ENCODE results near the gene NAA10. TPM values are rescaled to one million over a fixed set of nuclear protein-coding genes. Genes with fewer than 3 reads are reported as not detected.

NAA10 gene
- total RNA-seq, 4 donors from 2014 or later = 29.9 to 57.2 (median 47.4) TPM

- peaks cover 54% of the 10 kb centered on the region for H3K27me3 ChIP-seq
- in situ Hi-C loops (cut with MboI; ENCODE audit: low pct_ligation_motif_present in 1 of 4, low pct_unique_long_range_greater_than_20kb in 1 of 4, low sequenced_read_pairs in 3 of 4) = no loop called here
- 55% methylated on average over 7 of the region's 7 CpGs; no CpG with 5 or more reads in 1 of the 2 donors for WGBS, 2 donors (ENCODE audit: low coverage in 1 of 2)
- H3K4me3 ChIP-seq = no peak overlapping the region
- no peaks in the 10 kb centered on the region for H3K9me3 ChIP-seq
- H3K4me1 ChIP-seq = peaks cover 0 to 6% (median 3%) of the 10 kb centered on the region in 4 donors
- no peaks in the 10 kb centered on the region for H3K36me3 ChIP-seq
- no peak overlapping the region for H3K27ac ChIP-seq
- intact Hi-C loops (cut with DNase I; ENCODE audit: low total_unique reads) = no loop called here
- no peak for DNase-seq
- TF ChIP-seq POLR2AphosphoS5 (IDR thresholded peaks at IDR 0.05) (no peak), EP300 (IDR thresholded peaks at IDR 0.05; ENCODE audit: low read depth) (no peak)
Measured at GRCh38 chrX:153881281-153881680, 53.6 kb downstream of the NAA10 start.

- in situ Hi-C loops (cut with MboI; ENCODE audit: low pct_ligation_motif_present in 1 of 4, low pct_unique_long_range_greater_than_20kb in 1 of 4, low sequenced_read_pairs in 3 of 4) (no loop called here), intact Hi-C loops (cut with DNase I; ENCODE audit: low total_unique reads) (no loop called here)
- Histone ChIP-seq H3K4me1 (peaks cover 0 to 4% (median 2%) of the 10 kb centered on the region in 4 donors), H3K27ac (no peak overlapping the region), H3K36me3 (no peaks in the 10 kb centered on the region), H3K27me3 (peaks cover 49% of the 10 kb centered on the region), H3K9me3 (no peaks in the 10 kb centered on the region), H3K4me3 (no peak overlapping the region)
- WGBS, 2 donors (ENCODE audit: low coverage in 1 of 2) = 29% methylated on average over 6 of the region's 6 CpGs; no CpG with 5 or more reads in 1 of the 2 donors
- TF ChIP-seq CTCF (IDR thresholded peaks at IDR 0.05) = no peak
- no peak for TF ChIP-seq EP300 (IDR thresholded peaks at IDR 0.05; ENCODE audit: low read depth)
- no peak for TF ChIP-seq POLR2A (IDR thresholded peaks at IDR 0.05)
- no peak for TF ChIP-seq POLR2AphosphoS5 (IDR thresholded peaks at IDR 0.05)
- DNase-seq = no peak
Measured at GRCh38 chrX:153880440-153880815, 54.4 kb downstream of the NAA10 start.

GRCh38 chrX:153879741-153880439, 54.9 kb downstream of the NAA10 start:
- H3K27ac ChIP-seq = no peak overlapping the region
- peaks cover 44% of the 10 kb centered on the region for H3K27me3 ChIP-seq
- no peaks in the 10 kb centered on the region for H3K9me3 ChIP-seq
- 65% methylated on average over 12 of the region's 12 CpGs; no CpG with 5 or more reads in 1 of the 2 donors for WGBS, 2 donors (ENCODE audit: low coverage in 1 of 2)
- no peak for DNase-seq
- in situ Hi-C loops (cut with MboI; ENCODE audit: low pct_ligation_motif_present in 1 of 4, low pct_unique_long_range_greater_than_20kb in 1 of 4, low sequenced_read_pairs in 3 of 4) = no loop called here
- TF ChIP-seq EP300 (IDR thresholded peaks at IDR 0.05; ENCODE audit: low read depth) (no peak), CTCF (IDR thresholded peaks at IDR 0.05) (no peak), POLR2A (IDR thresholded peaks at IDR 0.05) (no peak), POLR2AphosphoS5 (IDR thresholded peaks at IDR 0.05) (no peak)
- H3K4me1 ChIP-seq = no peaks in the 10 kb centered on the region
- no peak overlapping the region for H3K4me3 ChIP-seq
- intact Hi-C loops (cut with DNase I; ENCODE audit: low total_unique reads) = no loop called here
- no peaks in the 10 kb centered on the region for H3K36me3 ChIP-seq

Small RNA genes lying within 50 kb of the gene (small RNA-seq; reads per million reads assigned to genes)
- gene MIR3202-1 = 0 to 0.24 (median 0.07) reads per million in 4 donors

Other genes starting within 250 kb of the NAA10 start
- 100 to 1,000 TPM in 3 of 4 donors, 10 to 100 TPM in 1; 61.1 to 332 (median 197) TPM for gene SLC6A8, start 247.1 kb downstream of the NAA10 start, total RNA-seq
- gene BCAP31, start 210.7 kb downstream of the NAA10 start, total RNA-seq = 100 to 1,000 TPM in 2 of 4 donors, 10 to 100 TPM in 2; 37.6 to 113 (median 74.4) TPM
- 10 to 100 TPM in 3 of 4 donors, 1 to 10 TPM in 1; 7.0 to 50.5 (median 18.1) TPM for gene ABCD1, start 210.2 kb downstream of the NAA10 start, total RNA-seq
- gene PLXNB3, start 170.8 kb downstream of the NAA10 start, total RNA-seq = 10 to 100 TPM in 2 of 4 donors, 1 to 10 TPM in 2; 3.1 to 46.2 (median 24.7) TPM
- gene SRPK3, start 154.0 kb downstream of the NAA10 start, total RNA-seq = 1 to 10 TPM in 2 of 4 donors, under 1 TPM in 2; 0.64 to 3.8 (median 1.3) TPM
- gene IDH3G, start 140.7 kb downstream of the NAA10 start, total RNA-seq = 100 to 1,000 TPM in 2 of 4 donors, 10 to 100 TPM in 2; 77.5 to 203 (median 117) TPM
- gene SSR4, start 140.4 kb downstream of the NAA10 start, total RNA-seq = 100 to 1,000 TPM in 2 of 4 donors, 10 to 100 TPM in 2; 16.1 to 165 (median 95.8) TPM
- 1 to 10 TPM; 2.0 to 6.6 (median 4.2) TPM for gene PDZD4, start 104.5 kb downstream of the NAA10 start, total RNA-seq
- 1 to 10 TPM; 5.2 to 7.1 (median 6.1) TPM for gene L1CAM, start 48.9 kb downstream of the NAA10 start, total RNA-seq
- 10 to 100 TPM in 1 of 4 donors, 1 to 10 TPM in 1, under 1 TPM in 1, not detected in 1; 0.41 to 72.2 (median 9.8) TPM for gene AVPR2, start 30.4 kb downstream of the NAA10 start, total RNA-seq
- gene ARHGAP4, start 8.8 kb downstream of the NAA10 start, total RNA-seq = 10 to 100 TPM; 44.9 to 52.4 (median 49.9) TPM
- 10 to 100 TPM in 1 of 4 donors, 1 to 10 TPM in 2, not detected in 1; 4.6 to 13.1 (median 7.2) TPM for gene RENBP, start 9.6 kb upstream of the NAA10 start, total RNA-seq
- gene HCFC1, start 36.8 kb upstream of the NAA10 start, total RNA-seq = 10 to 100 TPM; 34.0 to 68.5 (median 49.8) TPM
- gene TMEM187, start 37.7 kb upstream of the NAA10 start, total RNA-seq = 10 to 100 TPM in 1 of 4 donors, 1 to 10 TPM in 3; 1.6 to 11.2 (median 5.5) TPM
- 100 to 1,000 TPM in 2 of 4 donors, 10 to 100 TPM in 2; 64.1 to 155 (median 107) TPM for gene IRAK1, start 84.9 kb upstream of the NAA10 start, total RNA-seq
- gene MECP2, start 162.7 kb upstream of the NAA10 start, total RNA-seq = 10 to 100 TPM; 22.1 to 53.1 (median 37.8) TPM
- gene OPN1LW, start 209.2 kb upstream of the NAA10 start, total RNA-seq = not detected
- not detected for gene OPN1MW, start 247.6 kb upstream of the NAA10 start, total RNA-seq